Astrocyte (in vitro differentiated cells and primary cell): Measurements from ENCODE around the gene ARHGEF11.

Experiments used
- CTCF ChIP-seq: IDR thresholded peaks from 2 replicates; pipeline ENCODE4 v1.5.1; 2011; ENCODE audit warnings: low read depth, mild to moderate bottlenecking, inconsistent platforms, low read length, moderate library complexity; ENCODE audit not compliant: insufficient read depth
- EZH2 ChIP-seq: IDR thresholded peaks from 2 replicates; pipeline ENCODE4 v1.6.1; 2012; ENCODE audit warnings: mild to moderate bottlenecking, low read length, inconsistent platforms; ENCODE audit not compliant: insufficient read depth

- no peak for TF ChIP-seq CTCF
- no peak for TF ChIP-seq EZH2
Measured at GRCh38 chr1:156953571-156953970, 92.0 kb downstream of the ARHGEF11 start.
